Omental fat pad (tissue), 4 donors: ENCODE measurements around the gene TNNI3K. TPM values are rescaled to one million over a fixed set of nuclear protein-coding genes. Genes with fewer than 3 reads are reported as not detected.

Experiments
- ATAC-seq: fragments of 150-250 bp; one replicate; pipeline ENCODE4 v1.9.1; 2016; ENCODE audit warnings: mild to moderate bottlenecking, moderate library complexity; ENCODE audit not compliant: low FRiP score
- DNase-seq: peaks from one replicate; pipeline ENCODE4 v3.0.0-alpha.2; 2019; ENCODE audit warnings: low spot score
- CTCF ChIP-seq, 3 donors: fragments of 450-650 bp; IDR thresholded peaks; one replicate each; pipeline ENCODE4 v1.5.1; 2016 to 2017; ENCODE audit warnings: antibody characterized with exemption in 3 of 3, mild to moderate bottlenecking in 3 of 3, moderate library complexity in 2 of 3
- total RNA-seq, 4 donors: library from RNA; depleted of rRNA; stranded (reverse); fragments of >200 nt; gene quantifications; one replicate each; pipeline ENCODE4 v1.1.0, GENCODE V29; 2016

The TNNI3K gene
- total RNA-seq, 4 donors from 2014 or later: 1.4 to 3.6 TPM; not detected in 2

- DNase-seq: no peak
- TF ChIP-seq CTCF (IDR thresholded peaks at IDR 0.05): no peak
- no peak for ATAC-seq
These were observed 351.2 kb downstream of the TNNI3K start for GRCh38 chr1:74586253-74586897.

- no peak for TF ChIP-seq CTCF (IDR thresholded peaks at IDR 0.05)
- ATAC-seq (no peak), DNase-seq (no peak)
These were observed 352.7 kb downstream of the TNNI3K start for GRCh38 chr1:74587888-74588287.

DNA sequence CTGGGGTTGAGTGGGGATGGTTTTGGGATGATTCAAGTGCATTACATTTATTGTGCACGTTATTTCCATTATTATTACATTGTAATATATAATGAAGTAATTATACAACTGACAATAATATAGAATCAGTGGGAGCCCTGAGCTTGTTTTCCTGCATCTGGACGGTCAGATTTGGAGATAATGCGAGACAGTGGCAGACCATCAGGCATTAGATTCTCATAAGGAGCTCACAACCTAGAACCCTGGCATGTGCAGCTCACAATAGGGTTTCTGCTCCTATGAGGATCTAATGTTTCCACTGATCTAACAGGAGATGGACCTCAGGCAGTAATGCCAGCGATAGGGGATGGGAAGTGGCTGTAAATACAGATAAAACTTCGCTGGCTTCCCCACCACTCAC, 355.1 kb downstream of the TNNI3K start:
- no peak for TF ChIP-seq CTCF (IDR thresholded peaks at IDR 0.05)
- DNase-seq: no peak
- no peak for ATAC-seq

- DNase-seq: no peak
- no peak for TF ChIP-seq CTCF (IDR thresholded peaks at IDR 0.05)
- ATAC-seq: no peak
These were observed 356.8 kb downstream of the TNNI3K start for GRCh38 chr1:74591949-74592348.

DNA sequence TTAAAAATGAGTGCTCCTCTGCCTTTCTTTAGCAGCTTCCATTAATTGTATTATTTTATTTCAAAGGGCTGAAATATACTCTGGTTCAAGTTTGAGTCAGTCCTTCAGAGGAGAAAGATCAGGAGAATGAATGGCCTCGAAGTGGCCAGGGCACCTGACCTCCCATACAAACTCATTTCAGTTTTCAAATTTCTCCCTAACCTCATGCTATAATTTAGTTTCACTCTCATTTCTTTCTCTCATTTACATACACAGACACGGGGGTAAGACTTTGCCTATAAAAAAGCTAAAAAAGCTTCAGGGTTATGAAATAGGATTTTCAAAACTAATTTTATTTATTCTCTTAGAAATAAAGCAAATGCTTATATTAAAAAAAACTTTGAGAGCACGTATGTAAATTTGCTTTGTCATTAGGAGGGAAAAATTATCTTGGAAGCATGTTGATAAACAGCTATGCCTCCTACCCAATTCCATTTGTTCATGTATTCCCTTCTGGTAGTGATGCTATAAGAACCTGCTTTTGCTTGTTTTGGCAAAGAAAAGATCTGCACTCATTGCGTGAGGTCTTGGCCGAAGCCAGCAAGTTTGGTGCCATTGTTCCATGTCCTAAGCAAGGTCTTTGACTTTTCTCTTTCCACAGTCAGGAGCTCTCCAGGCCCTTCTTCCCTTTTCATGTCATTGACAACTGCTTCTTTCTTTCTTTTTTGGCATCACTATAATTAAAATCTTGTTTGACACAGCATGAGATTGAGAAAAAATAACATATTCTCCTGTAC, 357.6 kb downstream of the TNNI3K start:
- DNase-seq (no peak), ATAC-seq (no peak)
- no peak for TF ChIP-seq CTCF (IDR thresholded peaks at IDR 0.05)

Other genes with a start within 250 kb of the TNNI3K start
- 1 to 10 TPM in 2 of 4 donors, under 1 TPM in 2; 0.63 to 1.6 (median 1.1) TPM for gene LRRIQ3, start 37.2 kb upstream of the TNNI3K start, total RNA-seq
- gene FPGT, start 37.1 kb upstream of the TNNI3K start, total RNA-seq: 10 to 100 TPM; 10.9 to 24.0 (median 12.9) TPM